Measurements from ENCODE around the gene SPSB3.
A peak's percentile ranks its signal among the peaks of the same experiment; 100 is the strongest.

SPSB3 gene

DNA sequence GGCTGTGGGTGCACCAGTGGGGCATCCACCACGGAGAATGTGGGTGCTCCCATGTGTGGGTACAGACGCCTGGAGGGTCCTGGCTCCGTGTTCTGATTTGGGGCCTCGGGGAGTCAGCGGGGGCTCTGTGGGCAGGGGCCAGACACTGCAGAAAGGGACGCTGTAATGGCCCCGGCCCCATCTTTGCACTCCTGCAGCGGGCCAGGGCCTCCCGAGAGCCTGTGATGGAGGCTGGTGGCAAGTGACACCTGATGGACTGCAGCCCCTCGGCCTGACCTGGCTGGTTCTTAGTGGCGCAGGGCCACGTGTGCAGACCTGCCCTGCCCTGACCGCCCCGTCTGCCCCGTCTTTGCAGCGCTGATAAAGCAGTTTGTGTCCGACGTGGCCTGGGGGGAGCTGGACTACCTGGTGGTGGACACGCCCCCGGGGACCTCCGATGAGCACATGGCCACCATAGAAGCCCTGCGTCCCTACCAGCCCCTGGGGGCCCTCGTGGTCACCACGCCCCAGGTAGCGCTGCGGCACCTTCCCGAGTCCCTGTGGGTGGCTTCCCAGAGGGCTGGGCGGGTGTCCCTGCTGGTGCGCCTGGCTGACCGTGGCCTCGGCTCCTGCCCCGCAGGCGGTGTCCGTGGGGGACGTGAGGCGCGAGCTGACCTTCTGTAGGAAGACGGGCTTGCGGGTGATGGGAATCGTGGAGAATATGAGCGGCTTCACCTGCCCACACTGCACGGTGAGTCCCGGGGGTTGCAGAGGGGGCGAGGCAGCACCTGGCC lies 5.1 kb upstream of the SPSB3 start:
- no peaks in the 10 kb centered on the region for H3K9me3 ChIP-seq (ENCODE audit: control insufficient read depth in 2 of 2, low read length in 2 of 2)
- no peak overlapping the region for H3K27ac ChIP-seq (ENCODE audit: low read length)
- peaks cover 14 to 20% of the 10 kb centered on the region in 2 donors for H3K36me3 ChIP-seq (ENCODE audit: control insufficient read depth in 2 of 2, insufficient read depth in 2 of 2, low read length in 2 of 2)
- peaks cover 19% of the 10 kb centered on the region for H3K4me1 ChIP-seq (ENCODE audit: control insufficient read depth, insufficient read depth, low read length)
- no peak overlapping the region for H3K4me3 ChIP-seq (ENCODE audit: low read length in 2 of 2)
- H3K27me3 ChIP-seq (ENCODE audit: control insufficient read depth in 1 of 2, insufficient read depth in 2 of 2, low read length in 2 of 2): no peaks in the 10 kb centered on the region
- H3K9ac ChIP-seq (ENCODE audit: low read length in 2 of 2): no peak overlapping the region

DNA sequence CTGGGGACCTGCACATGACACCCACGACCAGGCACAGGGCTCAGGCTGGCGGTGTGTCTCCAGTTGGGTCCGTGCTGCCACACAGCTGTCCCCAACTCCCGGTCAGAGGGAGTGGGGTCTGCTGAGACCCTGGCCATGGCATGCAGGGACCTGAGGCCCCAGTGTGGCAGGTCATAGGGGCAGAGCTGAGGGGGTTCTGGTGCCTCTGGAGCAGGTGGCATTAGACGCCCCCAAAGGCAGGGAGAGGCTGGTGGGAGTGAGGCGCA lies 4.6 kb upstream of the SPSB3 start:
- Histone ChIP-seq H3K27ac (ENCODE audit: low read length) (no peak overlapping the region), H3K4me3 (ENCODE audit: low read length in 2 of 2) (no peak overlapping the region), H3K9me3 (ENCODE audit: control insufficient read depth in 2 of 2, low read length in 2 of 2) (no peaks in the 10 kb centered on the region), H3K27me3 (ENCODE audit: control insufficient read depth in 1 of 2, insufficient read depth in 2 of 2, low read length in 2 of 2) (no peaks in the 10 kb centered on the region), H3K4me1 (ENCODE audit: control insufficient read depth, insufficient read depth, low read length) (peaks cover 20% of the 10 kb centered on the region), H3K36me3 (ENCODE audit: control insufficient read depth in 2 of 2, insufficient read depth in 2 of 2, low read length in 2 of 2) (peaks cover 14 to 20% of the 10 kb centered on the region in 2 donors), H3K9ac (ENCODE audit: low read length in 2 of 2) (no peak overlapping the region)

- H3K4me1 ChIP-seq (ENCODE audit: control insufficient read depth, insufficient read depth, low read length): peaks cover 26% of the 10 kb centered on the region
- no peaks in the 10 kb centered on the region for H3K27me3 ChIP-seq (ENCODE audit: control insufficient read depth in 1 of 2, insufficient read depth in 2 of 2, low read length in 2 of 2)
- H3K4me3 ChIP-seq (ENCODE audit: low read length in 2 of 2): no peak overlapping the region
- H3K9ac ChIP-seq (ENCODE audit: low read length in 2 of 2): no peak overlapping the region
- no peaks in the 10 kb centered on the region for H3K9me3 ChIP-seq (ENCODE audit: control insufficient read depth in 2 of 2, low read length in 2 of 2)
- H3K27ac ChIP-seq (ENCODE audit: low read length): no peak overlapping the region
- peaks cover 14 to 20% of the 10 kb centered on the region in 2 donors for H3K36me3 ChIP-seq (ENCODE audit: control insufficient read depth in 2 of 2, insufficient read depth in 2 of 2, low read length in 2 of 2)
Measured at GRCh38 chr16:1786242-1787055, 4.1 kb upstream of the SPSB3 start.

DNA sequence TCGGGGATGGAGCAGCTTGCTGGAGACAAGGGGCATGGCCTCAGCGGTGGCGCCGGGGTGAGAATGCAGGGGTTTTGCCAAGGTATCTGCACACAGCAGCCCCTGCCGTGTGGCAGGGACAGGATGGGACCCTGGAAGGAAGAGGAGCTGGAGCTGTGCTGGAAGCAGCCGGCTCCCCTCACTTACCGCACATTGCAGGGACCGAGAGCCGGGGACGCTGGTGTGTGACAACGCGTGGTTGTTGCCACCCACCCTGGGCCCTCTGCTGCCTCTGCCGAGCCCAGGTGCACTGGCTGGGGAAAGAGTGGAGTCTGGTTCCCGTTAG lies 3.4 kb upstream of the SPSB3 start:
- Histone ChIP-seq H3K4me3 (ENCODE audit: low read length in 2 of 2) (no peak overlapping the region), H3K27ac (ENCODE audit: low read length) (no peak overlapping the region), H3K9ac (ENCODE audit: low read length in 2 of 2) (no peak overlapping the region), H3K27me3 (ENCODE audit: control insufficient read depth in 1 of 2, insufficient read depth in 2 of 2, low read length in 2 of 2) (no peaks in the 10 kb centered on the region), H3K9me3 (ENCODE audit: control insufficient read depth in 2 of 2, low read length in 2 of 2) (no peaks in the 10 kb centered on the region), H3K4me1 (ENCODE audit: control insufficient read depth, insufficient read depth, low read length) (peaks cover 32% of the 10 kb centered on the region), H3K36me3 (ENCODE audit: control insufficient read depth in 2 of 2, insufficient read depth in 2 of 2, low read length in 2 of 2) (peaks cover 14 to 24% of the 10 kb centered on the region in 2 donors)

DNA sequence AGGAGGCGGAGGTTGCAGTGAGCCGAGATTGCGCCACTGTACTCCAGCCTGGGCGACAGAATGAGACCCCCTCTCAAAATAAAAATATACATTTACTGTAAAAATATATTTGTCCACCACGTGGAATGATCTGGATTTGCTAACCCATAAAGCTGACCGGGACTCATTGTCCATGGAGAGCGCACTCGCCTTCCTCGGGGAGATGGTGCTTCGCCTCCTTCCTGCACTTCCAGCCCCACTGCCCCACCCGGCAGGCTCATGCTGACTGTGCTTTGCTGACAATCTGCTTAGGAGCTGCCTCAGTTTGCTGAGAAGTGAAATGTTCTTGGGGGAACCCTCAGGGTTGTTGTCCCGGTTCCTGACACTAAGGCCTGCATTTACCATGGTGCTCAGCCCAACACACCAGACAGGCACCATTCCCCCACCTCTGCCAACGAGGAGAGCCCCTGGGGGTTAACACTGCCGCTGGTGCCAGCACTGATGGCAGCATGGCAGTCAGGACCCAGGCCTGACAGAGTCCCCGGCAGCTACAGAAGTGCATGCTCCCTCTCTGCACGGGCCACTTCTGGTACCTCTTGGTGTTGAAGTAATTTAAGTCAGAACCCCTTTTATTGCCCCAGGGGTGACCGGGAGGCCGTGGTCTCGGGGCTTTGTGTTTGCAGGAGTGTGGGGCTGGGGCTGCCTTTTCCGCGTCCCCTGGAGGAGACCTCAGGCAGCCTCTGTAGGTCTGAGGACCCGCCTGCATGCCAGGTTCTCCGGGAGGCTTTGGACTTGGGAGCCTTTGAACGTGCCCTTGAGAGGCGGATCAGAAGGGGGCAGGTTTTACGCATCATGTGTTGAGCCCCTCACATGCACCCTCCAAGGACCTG lies 2.8 kb upstream of the SPSB3 start:
- Histone ChIP-seq H3K9me3 (ENCODE audit: control insufficient read depth in 2 of 2, low read length in 2 of 2) (no peaks in the 10 kb centered on the region), H3K9ac (ENCODE audit: low read length in 2 of 2) (no peak overlapping the region), H3K36me3 (ENCODE audit: control insufficient read depth in 2 of 2, insufficient read depth in 2 of 2, low read length in 2 of 2) (peaks cover 14 to 24% of the 10 kb centered on the region in 2 donors), H3K4me1 (ENCODE audit: control insufficient read depth, insufficient read depth, low read length) (peaks cover 35% of the 10 kb centered on the region), H3K27me3 (ENCODE audit: control insufficient read depth in 1 of 2, insufficient read depth in 2 of 2, low read length in 2 of 2) (no peaks in the 10 kb centered on the region), H3K4me3 (ENCODE audit: low read length in 2 of 2) (no peak overlapping the region), H3K27ac (ENCODE audit: low read length) (no peak overlapping the region)

GRCh38 chr16:1781758-1782407 lies 488 bp downstream of the SPSB3 start:
- Histone ChIP-seq H3K36me3 (ENCODE audit: control insufficient read depth in 2 of 2, insufficient read depth in 2 of 2, low read length in 2 of 2) (peaks cover 3 to 25% of the 10 kb centered on the region in 2 donors), H3K27ac (ENCODE audit: low read length) (peak overlapping the region; percentile 66), H3K27me3 (ENCODE audit: control insufficient read depth in 1 of 2, insufficient read depth in 2 of 2, low read length in 2 of 2) (no peaks in the 10 kb centered on the region), H3K9me3 (ENCODE audit: control insufficient read depth in 2 of 2, low read length in 2 of 2) (no peaks in the 10 kb centered on the region), H3K4me1 (ENCODE audit: control insufficient read depth, insufficient read depth, low read length) (peaks cover 39% of the 10 kb centered on the region), H3K9ac (ENCODE audit: low read length in 2 of 2) (peak overlapping the region; percentile 57 to 74), H3K4me3 (ENCODE audit: low read length in 2 of 2) (peak overlapping the region; percentile 75 to 82)

DNA sequence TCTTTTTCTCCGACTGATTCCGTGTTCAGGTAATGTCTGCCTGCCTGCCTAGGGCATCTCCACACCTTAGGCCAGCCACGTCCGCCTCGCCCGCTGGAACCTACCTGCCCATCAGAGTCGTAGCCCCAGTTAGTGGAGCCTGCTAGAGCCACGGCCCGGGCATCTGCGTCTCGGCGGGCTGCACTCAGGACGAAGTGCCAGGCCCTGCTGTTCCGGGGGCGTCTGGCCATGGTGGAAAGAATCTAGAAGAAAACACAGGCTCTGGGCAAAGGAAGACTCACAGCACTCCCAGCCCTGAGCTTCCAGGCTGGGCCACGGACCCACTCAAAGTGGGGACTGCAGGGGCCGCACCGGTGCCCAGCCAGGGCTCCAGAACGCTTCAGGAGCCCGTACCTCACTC lies 1.1 kb downstream of the SPSB3 start:
- Histone ChIP-seq H3K9ac (ENCODE audit: low read length in 2 of 2) (peak overlapping the region; percentile 57 to 74), H3K36me3 (ENCODE audit: control insufficient read depth in 2 of 2, insufficient read depth in 2 of 2, low read length in 2 of 2) (peaks cover 3 to 22% of the 10 kb centered on the region in 2 donors), H3K4me3 (ENCODE audit: low read length in 2 of 2) (peak overlapping the region; percentile 75 to 82), H3K9me3 (ENCODE audit: control insufficient read depth in 2 of 2, low read length in 2 of 2) (no peaks in the 10 kb centered on the region), H3K27ac (ENCODE audit: low read length) (no peak overlapping the region), H3K4me1 (ENCODE audit: control insufficient read depth, insufficient read depth, low read length) (peaks cover 39% of the 10 kb centered on the region), H3K27me3 (ENCODE audit: control insufficient read depth in 1 of 2, insufficient read depth in 2 of 2, low read length in 2 of 2) (no peaks in the 10 kb centered on the region)

DNA sequence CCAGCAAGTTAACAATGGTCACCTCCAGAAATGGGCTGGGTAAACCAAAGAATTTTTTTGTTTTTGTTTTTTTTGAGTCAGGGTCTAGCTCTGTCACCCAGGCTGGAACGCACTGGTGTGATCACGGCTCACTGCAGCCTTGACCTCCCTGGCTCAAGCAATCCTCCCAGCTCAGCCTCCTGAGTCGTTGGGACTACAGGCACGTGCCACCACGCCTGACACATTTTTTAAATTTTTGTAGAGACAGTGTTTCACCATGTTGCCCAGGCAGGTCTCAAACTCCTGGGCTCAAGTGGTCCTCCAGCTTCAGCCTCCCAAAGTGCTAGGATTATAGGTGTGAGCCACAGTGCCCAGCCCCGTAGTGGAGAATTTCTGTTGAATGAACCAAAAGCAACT lies 1.7 kb downstream of the SPSB3 start:
- Histone ChIP-seq H3K4me3 (ENCODE audit: low read length in 2 of 2) (no peak overlapping the region), H3K36me3 (ENCODE audit: control insufficient read depth in 2 of 2, insufficient read depth in 2 of 2, low read length in 2 of 2) (peaks cover 3 to 21% of the 10 kb centered on the region in 2 donors), H3K27me3 (ENCODE audit: control insufficient read depth in 1 of 2, insufficient read depth in 2 of 2, low read length in 2 of 2) (no peaks in the 10 kb centered on the region), H3K9ac (ENCODE audit: low read length in 2 of 2) (no peak overlapping the region), H3K9me3 (ENCODE audit: control insufficient read depth in 2 of 2, low read length in 2 of 2) (no peaks in the 10 kb centered on the region), H3K4me1 (ENCODE audit: control insufficient read depth, insufficient read depth, low read length) (peaks cover 37% of the 10 kb centered on the region), H3K27ac (ENCODE audit: low read length) (no peak overlapping the region)

DNA sequence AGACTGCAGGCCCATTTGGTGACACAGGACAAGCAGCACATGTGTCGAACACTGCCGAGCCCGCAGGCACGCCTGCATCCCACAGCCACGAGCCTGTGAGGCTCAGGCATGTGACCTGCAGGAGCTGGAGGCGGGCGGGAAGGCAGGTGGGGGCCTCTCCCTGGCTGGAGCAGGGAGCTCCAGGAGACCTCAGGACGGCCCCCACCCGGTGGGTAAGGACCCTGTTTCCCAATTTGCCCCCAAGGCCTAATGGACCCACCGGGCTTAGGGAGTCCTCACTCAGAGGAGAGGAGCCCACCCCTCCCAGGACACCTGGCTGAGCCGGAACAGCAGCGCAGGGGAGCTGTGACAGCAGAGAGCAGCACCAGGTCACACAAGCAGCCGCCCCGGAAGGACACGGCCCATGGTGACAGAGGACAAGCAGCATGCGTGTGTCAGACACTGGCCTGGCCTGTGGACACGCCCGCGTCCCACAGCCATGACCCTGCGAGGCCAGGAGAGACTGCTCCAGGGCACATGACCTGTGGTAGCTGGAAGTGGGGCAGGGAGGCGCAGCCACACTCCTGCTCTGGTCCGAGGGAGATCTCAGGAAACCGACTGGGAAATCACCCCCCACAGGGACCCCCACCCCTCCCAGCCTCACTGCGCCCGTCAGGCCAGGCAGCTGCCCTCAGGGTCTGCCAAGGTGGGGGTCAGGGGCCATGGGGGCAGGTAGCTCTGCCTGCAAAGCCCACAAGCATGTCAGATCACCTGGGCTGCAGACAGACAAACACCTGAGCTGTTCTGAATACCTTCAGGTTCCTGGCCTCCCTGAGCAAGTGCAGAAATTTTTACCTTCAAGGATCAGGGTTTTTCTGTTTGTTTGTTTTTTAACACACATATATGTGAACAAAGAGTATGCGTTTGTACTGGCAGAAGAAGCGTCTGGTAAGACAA lies 2.4 kb downstream of the SPSB3 start:
- no peak overlapping the region for H3K4me3 ChIP-seq (ENCODE audit: low read length in 2 of 2)
- H3K9me3 ChIP-seq (ENCODE audit: control insufficient read depth in 2 of 2, low read length in 2 of 2): no peaks in the 10 kb centered on the region
- no peak overlapping the region for H3K9ac ChIP-seq (ENCODE audit: low read length in 2 of 2)
- peaks cover 0 to 22% of the 10 kb centered on the region in 2 donors for H3K36me3 ChIP-seq (ENCODE audit: control insufficient read depth in 2 of 2, insufficient read depth in 2 of 2, low read length in 2 of 2)
- peaks cover 34% of the 10 kb centered on the region for H3K4me1 ChIP-seq (ENCODE audit: control insufficient read depth, insufficient read depth, low read length)
- H3K27ac ChIP-seq (ENCODE audit: low read length): no peak overlapping the region
- no peaks in the 10 kb centered on the region for H3K27me3 ChIP-seq (ENCODE audit: control insufficient read depth in 1 of 2, insufficient read depth in 2 of 2, low read length in 2 of 2)

Measured in stomach smooth muscle (tissue), 2 donors.